ENCODE results near the gene SUGCT.

DNA sequence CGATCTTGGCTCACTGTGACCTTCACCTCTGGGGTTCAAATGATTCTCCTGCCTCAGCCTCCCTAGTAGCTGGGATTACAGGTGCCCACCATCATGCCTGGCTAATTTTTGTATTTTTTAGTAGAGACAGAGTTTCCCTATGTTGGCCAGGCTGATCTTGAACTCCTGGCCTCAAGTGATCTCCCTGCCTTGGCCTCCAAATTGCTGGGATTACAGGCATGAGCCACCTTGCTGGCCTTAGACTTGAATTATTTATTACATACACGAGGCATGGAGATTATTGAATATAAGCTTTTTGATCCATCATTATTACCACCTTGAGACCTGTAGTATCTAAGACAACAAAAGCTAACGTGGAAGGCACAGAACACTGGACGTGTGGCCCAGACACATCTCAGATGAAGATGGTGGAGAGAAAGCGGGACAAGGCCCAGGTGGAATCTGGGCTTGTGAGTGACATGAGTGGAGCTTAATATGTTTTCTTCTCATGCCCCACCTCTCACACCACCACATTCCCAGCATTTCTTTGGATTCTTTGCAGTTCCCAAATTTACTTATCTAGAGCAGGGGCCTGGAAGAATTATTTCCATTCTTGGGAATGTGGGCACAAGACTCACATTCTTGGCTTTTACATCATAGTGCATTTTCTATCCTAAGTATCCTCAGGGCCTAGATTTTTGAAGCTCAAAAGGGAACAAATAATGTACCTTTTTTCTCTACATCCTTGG, 76.6 kb downstream of the SUGCT start:
- TF ChIP-seq POLR2AphosphoS5 (IDR thresholded peaks at IDR 0.05) (no peak), CTCF (IDR thresholded peaks at IDR 0.05 in 8 of 11, conservative IDR thresholded peaks at IDR 0.05 in 3 of 11) (no peak)
